ENCODE measurements around the gene ZGPAT.
A peak's percentile ranks its signal among the peaks of the same experiment; 100 is the strongest.

Gene ZGPAT

DNA sequence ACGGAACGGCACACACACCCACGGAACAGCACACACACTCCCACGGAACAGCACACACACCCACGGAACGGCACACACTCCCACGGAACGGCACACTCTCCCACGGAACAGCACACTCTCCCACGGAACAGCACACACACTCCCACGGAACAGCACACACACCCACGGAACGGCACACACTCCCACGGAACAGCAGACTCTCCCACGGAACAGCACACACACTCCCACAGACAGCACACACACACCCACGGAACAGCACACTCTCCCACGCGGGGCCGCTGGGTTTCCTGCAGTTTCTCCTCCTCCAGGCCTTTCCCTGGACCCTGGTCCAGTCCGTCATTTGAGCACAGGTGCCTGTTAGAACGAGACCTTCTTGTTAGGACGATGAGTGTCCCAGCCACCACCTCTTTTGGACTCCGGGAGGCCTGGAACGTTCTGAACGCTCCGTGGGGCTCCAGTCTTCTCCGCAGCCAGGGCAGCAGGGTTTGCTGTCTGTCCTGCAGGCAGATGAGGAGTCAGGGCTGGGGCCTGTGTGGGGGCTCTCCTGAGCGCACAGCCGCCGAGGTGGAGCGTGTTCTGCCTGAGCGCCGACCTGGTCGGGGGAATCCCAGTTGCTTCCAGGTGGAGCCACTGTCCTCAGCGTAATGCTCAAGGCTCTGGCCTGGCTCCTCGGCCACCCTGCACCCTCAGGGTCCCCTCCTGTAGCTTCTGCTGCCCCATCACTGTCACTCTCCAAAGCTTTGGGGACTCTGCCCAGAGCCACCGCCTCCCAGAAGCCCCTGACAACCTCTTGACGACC, 29.0 kb upstream of the ZGPAT start:
- no peak for DNase-seq (ENCODE audit: low read depth, low spot score)

DNA sequence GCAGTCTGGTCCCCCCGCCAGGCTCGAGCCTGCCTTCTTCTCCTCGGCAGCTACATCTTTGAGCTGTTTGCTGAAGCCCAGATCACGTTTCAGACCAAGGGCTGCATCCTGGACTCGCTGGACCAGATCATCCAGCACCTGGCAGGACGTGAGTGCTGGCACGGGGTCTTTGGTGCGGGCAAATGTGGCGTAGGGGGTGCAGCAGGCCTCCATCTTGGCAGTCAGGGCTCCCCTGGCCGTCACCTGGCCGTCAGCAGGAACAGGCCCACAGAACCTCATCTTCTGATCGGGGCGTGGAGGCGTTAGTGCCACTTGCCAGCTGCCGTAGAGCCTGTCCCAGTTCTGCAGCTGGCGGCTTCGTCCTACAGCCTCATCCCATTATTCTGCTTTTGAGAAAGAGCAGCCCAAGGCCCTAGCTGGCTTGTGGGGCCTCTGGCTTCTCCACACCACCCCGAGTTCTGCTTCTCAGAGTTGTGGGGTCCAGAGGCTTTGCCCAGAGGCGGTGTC, 28.0 kb upstream of the ZGPAT start:
- no peak for DNase-seq (ENCODE audit: low read depth, low spot score)

- DNase-seq (ENCODE audit: low read depth, low spot score) = no peak
Observed at GRCh38 chr20:63680427-63680826, 27.4 kb upstream of the ZGPAT start.

DNA sequence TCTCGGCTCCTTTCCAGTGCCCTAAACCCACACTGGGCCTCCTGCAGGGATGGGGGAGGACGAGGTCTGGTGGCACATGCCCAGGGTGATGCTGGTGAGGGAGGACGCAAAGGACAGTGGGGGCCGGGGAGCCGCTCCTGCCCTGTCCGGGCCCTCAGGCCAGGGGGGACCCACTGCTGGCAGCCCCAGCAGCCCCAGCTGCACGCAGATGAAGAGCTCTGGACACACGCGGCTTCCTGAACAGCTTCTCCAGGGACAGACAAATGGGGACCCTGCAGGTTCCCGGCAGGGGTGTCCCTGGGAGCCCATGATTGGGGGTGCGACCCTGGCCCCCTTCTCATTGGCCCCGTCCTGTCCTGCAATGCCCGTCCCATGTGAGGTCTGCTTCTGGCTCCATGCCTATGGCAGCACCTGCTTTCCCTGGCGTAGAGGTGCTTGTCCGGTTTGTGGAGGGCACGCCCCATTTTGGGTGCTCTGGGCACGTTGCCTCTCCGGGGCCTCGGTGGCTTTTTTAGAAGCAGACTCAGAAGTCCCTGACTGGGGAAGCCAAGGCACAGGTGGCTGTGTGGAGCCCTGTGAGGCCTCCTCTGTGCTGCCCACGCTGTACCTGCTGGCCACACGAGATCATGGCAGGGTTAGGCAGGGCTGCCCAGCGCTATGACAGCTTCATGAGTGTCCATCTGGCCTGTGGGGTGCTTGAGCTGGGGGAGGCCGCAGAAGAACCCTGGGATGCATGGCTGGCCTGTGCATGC, 26.8 kb upstream of the ZGPAT start:
- no peak for DNase-seq (ENCODE audit: low read depth, low spot score)

DNA sequence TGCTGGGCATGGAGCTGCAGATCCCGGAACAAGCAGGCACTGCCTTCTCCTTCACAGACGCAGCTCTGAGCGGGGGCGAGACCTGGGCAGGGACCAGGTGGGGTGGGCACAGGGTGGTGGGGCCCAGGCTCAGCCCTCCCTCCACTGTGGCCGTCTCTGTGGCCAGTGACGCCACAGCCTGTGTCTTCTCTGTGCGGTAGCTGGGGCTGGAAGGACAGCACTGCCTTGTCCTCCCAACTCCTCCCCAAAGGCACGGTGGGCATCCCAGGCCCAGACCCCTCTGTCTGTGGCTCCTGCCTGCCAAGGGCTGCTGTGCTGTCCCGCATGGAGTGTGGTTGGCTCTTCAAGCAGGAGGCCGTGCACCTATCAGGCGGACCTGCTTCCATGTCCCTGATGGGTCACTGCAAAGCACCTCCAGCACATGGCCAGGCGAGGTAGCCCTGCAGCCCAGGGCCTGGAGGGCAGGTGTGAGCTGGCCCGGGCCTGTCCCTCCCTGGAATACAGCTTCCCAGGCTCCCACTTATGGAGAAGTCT, 26.2 kb upstream of the ZGPAT start:
- DNase-seq (ENCODE audit: low read depth, low spot score) = no peak

DNA sequence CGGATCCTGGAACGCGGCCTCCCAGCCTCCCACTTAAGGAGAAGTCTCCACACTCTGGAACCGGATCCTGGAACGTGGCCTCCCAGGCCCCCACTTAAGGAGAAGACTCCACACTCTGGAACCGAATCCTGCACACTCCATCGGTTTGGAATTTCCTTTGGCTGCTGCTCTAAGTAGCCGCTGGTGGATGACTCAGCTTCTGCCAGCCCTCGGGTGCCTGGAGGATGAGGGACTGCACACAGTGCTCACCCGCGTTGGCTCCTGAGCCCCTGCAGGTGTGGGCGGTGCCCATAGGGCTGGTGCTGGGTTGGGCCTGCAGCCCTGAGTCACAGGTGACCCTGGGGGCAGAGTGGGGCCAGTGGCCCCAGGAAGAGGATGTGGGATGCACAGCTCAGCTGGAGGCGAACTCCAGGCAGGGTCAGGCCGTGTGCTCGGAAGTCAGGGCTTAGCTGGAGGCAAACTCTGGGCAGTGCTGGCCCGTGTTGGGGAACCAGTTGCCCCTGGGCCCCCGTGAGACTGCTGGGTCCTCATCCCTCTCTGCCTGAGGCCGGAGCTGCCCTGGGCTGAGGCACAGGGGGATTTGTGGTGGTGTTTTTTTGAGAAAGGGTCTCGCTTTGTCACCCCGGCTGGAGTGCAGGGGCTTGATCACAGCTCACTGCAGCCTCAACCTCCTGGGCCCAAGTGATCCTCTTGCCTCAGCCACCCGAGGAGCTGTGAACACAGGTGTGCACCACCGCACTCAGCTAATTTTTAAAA, 25.3 kb upstream of the ZGPAT start:
- peak; percentile 96 for DNase-seq (ENCODE audit: low read depth, low spot score)

DNA sequence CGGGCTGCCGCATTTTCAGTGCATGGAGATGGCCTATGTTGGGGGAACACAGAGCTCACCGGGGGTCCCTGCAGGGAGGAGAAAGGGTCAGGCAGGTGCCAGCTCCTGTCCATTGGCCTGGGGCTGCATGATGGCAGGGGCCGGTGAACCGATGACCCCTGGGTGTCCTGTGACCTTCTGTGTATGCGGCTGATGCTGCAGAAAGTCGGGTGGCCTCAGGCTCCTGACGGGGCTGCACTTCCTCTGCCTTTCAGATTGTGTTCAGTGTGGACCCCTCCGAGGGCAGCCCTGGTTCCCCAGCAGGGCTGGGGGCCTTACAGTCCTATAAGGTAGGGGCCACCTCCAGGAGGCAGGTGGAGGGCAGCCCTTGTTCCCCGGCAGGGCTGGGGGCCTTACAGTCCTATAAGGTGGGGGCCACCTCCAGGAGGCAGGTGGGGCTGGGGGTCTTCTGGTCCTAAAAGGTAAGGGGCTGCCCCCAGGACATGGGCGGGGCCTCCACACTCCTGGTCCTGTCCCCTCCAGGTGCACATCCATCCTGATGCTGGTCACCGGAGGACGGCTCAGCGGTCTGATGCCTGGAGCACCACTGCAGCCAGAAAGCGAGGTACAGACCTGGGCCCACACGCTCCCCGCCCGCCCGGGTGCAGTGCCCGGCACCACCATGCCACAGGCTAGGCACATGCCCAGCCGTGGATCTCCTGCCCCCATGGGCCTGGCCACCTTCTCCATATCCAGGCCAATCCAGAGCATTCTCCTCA, 22.4 kb upstream of the ZGPAT start:
- no peak for DNase-seq (ENCODE audit: low read depth, low spot score)

DNA sequence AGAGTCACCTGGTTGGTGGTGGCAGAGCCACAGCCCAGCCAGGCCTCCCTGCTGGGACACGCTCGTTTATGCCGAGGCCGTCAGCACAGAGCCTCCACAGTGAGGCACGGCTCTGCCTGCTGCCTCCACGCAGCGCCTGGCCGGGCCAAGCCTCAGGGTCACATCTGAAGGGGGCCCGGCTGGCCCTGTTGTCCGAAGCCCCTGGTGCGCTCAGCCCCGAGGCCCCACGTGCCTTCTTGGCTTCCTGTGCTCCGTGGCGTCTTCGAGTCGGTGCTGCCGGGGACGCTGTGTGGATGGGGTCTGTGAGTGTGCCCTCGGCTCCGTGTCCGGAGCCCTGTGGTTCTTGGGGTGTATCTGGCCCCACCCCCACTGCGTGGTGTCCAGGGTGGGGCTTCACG, 21.7 kb upstream of the ZGPAT start:
- DNase-seq (ENCODE audit: low read depth, low spot score) = no peak

- peak; percentile 36 for DNase-seq (ENCODE audit: low read depth, low spot score)
Observed at GRCh38 chr20:63686492-63687321, 21.1 kb upstream of the ZGPAT start.

DNA sequence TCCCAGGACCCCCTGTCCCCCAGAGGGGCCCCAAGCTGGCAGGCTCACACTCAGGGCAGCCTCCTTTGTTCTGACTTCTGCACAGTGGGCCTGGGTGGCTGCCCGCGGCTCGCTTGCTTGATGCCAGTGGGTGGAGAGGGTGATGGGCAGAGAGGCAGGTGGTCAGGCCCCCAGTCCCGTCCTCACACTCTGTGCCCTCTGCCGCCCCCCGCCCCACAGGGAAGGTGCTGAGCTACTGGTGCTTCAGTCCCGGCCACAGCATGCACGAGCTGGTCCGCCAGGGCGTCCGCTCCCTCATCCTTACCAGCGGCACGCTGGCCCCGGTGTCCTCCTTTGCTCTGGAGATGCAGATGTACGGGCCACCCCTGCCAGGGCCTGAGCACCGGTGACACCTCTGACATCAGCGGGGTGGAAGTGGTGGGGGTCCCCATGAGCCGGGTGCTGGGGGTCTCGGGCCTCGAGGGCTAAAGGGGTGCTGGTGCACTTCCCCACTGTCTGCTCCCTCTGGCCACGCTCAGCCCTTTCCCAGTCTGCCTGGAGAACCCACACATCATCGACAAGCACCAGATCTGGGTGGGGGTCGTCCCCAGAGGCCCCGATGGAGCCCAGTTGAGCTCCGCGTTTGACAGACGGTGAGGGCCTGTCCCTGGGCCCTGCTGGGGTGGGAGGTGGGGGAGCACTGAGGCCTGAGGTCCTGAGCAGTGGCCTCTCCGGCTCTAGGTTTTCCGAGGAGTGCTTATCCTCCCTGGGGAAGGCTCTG, 20.2 kb upstream of the ZGPAT start:
- no peak for DNase-seq (ENCODE audit: low read depth, low spot score)

DNA sequence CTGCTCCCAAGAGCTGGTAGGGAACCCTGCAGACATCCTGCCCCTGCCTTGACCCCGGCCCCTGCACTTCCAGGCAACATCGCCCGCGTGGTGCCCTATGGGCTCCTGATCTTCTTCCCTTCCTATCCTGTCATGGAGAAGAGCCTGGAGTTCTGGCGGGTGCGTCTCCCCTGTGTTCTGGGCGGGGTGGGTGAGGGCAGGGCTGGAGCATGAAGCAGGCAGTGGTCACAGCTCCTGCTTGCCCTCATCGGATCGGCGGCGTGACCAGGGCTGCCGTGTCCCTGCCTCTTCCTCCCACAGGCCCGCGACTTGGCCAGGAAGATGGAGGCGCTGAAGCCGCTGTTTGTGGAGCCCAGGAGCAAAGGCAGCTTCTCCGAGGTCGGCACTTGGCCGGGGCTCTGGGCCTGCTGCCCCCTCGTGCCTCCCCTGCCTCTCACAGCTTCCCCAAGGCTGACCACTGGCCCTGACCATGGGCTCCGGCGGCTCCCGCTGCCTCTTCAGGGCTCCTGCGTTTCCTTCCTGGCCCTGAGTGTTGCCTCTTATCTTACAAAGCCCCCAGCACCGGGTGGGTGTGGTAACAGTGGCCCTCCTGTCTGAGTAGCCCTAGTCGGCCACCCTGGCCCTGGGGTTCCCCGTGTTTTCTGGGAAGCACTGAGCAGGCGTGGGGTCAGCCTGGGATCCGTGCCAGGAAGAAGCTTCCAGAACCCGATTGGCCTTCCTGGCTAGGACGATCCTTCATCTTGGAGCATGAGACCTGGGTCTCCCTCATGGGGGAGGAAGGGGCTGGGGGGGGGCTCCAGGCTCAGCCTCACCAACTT, 19.4 kb upstream of the ZGPAT start:
- no peak for DNase-seq (ENCODE audit: low read depth, low spot score)

- no peak for DNase-seq (ENCODE audit: low read depth, low spot score)
Observed at GRCh38 chr20:63689046-63690002, 18.5 kb upstream of the ZGPAT start.

- DNase-seq (ENCODE audit: low read depth, low spot score) = no peak
Observed at GRCh38 chr20:63690003-63690897, 17.6 kb upstream of the ZGPAT start.

- DNase-seq (ENCODE audit: low read depth, low spot score) = no peak
Observed at GRCh38 chr20:63690898-63691710, 16.7 kb upstream of the ZGPAT start.

GRCh38 chr20:63691711-63692435, 16.0 kb upstream of the ZGPAT start:
- DNase-seq (ENCODE audit: low read depth, low spot score) = no peak
